HFF-Myc (cell line): ENCODE data around the gene BRD3OS.

Experiments used
- DNase-seq: peaks from one replicate; pipeline ENCODE4 v3.0.0-alpha.2; 2011; ENCODE audit warnings: low read depth; ENCODE audit errors: extremely low read depth
- H3K4me3 ChIP-seq: replicated peaks from 2 replicates; pipeline ENCODE4 v1.5.1; 2011; ENCODE audit warnings: low read depth, mild to moderate bottlenecking, control low read depth, low read length
- TF ChIP-seq, protein P1 (sequence below): IDR thresholded peaks from 2 replicates; pipeline ENCODE4 v1.5.1; 2012; ENCODE audit warnings: mild to moderate bottlenecking, low read depth, low read length, control low read depth; ENCODE audit errors: missing control alignments

Gene BRD3OS

DNA sequence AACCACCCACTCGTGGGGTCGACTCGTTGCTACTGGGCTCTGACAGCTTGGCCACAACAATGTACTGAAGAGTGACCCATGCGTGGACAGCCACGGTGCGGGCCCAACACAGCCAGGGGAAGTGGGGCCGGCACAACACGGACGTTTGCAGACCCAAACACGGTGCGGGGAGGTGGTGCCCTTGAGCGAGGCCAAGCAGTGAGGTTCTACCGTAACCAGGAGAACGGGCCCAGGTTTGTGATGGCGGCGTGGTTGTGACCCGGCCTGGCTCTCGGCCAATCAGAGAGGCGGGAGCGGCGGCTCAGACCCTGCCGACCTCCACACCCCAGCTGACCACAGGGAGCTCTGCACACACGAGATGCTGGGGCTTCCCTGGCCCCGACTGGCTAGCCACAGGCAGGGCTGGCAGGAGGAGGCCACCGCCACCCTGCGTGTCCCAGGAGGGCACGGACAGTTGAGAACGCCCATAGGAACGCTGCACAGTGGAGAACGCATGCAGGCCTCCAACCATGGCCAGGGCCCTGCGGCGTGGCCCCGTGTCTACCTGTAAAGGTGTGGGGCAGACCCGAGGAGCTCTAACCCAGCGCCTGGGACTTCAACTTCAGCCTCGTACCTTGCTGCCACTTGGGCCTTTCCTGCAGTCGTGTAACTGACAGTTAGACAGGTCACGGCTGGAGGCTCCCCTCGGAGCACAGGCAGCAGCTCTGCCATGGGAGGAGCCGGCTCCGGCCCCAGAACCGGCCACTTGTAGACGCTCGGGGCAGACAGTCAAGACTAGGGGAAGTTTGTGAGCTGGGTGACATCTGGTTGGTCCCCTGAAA lies 28.9 kb downstream of the BRD3OS start:
- H3K4me3 ChIP-seq = no peak overlapping the region
- TF ChIP-seq, protein P1, sequence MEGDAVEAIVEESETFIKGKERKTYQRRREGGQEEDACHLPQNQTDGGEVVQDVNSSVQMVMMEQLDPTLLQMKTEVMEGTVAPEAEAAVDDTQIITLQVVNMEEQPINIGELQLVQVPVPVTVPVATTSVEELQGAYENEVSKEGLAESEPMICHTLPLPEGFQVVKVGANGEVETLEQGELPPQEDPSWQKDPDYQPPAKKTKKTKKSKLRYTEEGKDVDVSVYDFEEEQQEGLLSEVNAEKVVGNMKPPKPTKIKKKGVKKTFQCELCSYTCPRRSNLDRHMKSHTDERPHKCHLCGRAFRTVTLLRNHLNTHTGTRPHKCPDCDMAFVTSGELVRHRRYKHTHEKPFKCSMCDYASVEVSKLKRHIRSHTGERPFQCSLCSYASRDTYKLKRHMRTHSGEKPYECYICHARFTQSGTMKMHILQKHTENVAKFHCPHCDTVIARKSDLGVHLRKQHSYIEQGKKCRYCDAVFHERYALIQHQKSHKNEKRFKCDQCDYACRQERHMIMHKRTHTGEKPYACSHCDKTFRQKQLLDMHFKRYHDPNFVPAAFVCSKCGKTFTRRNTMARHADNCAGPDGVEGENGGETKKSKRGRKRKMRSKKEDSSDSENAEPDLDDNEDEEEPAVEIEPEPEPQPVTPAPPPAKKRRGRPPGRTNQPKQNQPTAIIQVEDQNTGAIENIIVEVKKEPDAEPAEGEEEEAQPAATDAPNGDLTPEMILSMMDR = no peak
- no peak for DNase-seq

DNA sequence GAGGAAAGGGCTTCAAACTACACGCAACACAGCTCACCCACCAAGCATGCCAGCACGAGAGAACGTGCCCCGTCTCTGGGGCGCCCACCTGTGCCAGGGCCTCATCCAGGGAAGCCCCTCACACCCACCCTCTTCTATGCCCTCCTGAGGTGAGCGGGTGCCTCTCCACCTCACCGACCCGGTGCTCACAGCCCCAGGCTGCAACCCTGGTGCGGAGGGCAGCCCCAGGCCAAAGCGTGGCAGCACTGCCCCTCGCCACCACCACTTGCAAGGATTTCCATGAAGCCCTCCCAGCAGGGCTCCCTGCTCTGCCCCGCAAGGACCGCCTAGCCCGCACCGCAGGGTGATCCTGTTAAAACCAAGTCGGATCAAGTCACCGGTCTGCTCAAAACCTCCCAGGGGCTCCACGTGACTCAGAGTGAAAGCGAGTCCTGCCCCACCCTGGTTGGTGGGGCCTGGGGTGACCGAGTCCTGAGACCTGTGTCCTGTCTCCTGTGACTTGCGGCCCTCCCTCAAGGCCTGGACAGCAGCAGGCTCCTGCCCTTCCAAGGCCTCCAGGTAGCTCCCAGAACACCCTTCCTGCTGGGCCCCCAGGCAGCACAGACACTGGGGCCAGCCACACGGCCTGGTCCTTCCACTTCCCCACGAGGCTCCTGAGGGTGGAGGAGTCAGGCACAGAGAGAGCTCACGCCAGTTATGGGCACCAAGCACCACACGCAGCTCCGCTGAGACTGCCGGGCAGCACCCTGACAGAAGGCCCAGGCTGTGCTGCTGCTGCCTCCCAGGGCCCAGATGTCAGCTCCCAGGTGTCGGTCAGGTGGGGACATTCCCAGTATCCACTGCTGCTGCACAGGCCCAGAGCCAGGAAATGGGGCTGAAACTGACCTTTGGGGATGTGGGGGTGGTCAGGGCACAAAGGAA lies 29.9 kb downstream of the BRD3OS start:
- no peak for DNase-seq
- TF ChIP-seq, protein P1 = no peak
- no peak overlapping the region for H3K4me3 ChIP-seq

DNA sequence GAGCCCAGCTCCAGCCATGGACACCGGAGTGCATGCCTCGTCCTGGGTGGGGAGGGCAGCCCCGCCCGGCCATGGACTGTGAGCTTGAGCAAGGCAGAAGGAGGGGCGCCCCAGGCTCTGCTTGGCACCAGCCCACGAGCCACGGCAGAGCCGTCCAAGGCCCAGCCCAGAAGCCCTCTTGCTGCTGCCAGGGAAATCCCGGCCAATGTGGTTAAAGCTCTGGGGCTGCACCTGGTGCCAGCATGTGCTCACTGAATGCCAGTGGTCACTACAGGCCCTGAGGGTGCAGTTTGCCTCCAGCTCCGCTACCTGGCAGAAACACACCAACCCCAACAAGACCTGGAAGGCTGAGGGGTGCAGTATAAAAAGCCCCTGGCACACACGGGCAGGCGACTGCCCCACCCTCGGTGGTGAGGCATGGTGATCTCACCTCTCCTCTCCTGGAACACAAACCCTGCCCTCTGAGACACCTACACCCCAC lies 30.7 kb downstream of the BRD3OS start:
- TF ChIP-seq, protein P1 = no peak
- H3K4me3 ChIP-seq = no peak overlapping the region
- DNase-seq = no peak

DNA sequence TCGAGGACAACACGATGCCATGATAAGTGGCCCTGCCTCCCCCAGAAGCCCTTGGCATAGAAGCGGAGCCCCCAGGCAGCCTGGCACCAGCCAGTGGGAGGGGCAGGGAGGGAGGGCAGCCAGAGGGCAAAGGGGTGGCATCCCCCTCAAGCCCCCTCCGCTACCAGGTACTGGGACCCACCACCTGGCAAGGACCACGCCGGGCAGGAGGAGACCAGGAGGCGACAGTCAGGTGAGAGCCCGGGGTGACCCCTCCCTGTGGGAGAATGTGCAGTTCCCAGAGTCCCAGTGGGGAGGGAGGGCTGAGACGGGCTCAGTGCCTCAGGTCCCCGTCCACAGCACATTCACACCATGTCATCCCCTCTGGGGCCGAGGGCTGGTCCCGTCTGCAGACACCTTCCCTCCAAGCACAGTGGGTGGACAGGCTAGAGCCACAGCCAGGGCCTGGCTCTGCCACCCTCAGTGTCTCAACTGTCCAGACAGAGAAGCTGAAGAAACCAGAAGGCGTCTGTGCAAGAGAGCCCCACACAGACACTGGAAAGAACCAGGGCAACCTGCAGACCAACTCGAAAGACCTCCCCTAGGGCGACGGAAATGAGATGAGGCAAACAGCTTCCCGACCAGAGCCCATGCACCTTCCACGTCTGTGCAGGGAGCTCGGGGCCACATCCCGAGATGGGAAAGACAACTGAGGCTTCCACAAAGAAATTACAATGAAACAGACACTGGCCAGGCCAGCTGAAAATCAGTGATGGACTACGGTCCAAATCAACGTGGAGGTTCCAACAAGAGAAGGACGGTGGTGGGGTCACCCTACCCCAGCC lies 31.4 kb downstream of the BRD3OS start:
- no peak for DNase-seq
- H3K4me3 ChIP-seq = no peak overlapping the region
- TF ChIP-seq, protein P1 = no peak

DNA sequence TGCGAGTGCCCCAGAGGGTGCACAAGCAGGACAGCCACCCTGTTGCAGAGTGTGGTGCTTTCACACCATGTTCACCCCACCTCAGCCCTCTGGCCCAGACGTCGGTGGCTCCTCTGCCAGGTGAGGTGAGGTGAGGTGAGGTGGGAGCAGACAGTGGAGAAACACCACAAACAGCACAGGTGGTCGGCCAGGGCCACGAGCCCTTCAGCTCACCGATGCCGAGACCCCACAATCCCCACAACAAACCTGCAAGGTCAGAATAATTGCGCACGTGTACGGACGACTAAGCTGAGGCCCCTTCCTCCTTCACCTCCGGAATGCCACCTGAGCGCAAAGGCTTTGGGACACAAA lies 32.0 kb downstream of the BRD3OS start:
- no peak overlapping the region for H3K4me3 ChIP-seq
- TF ChIP-seq, protein P1 = no peak
- DNase-seq = no peak
